Colonic mucosa (tissue), 4 donors: ENCODE measurements around the gene ARHGEF39. TPM values are rescaled to one million over a fixed set of nuclear protein-coding genes. Genes with fewer than 3 reads are reported as not detected.

Experiments
- DNase-seq: peaks from one replicate; pipeline ENCODE4 v3.0.0-alpha.2; 2020
- H3K27ac ChIP-seq: fragments of 200-600 bp; one replicate; pipeline ENCODE4 v1.8.0; 2021
- H3K27me3 ChIP-seq: fragments of 200-600 bp; one replicate; pipeline ENCODE4 v1.8.0; 2021
- H3K36me3 ChIP-seq: fragments of 200-600 bp; one replicate; pipeline ENCODE4 v1.8.0; 2021
- H3K4me1 ChIP-seq: fragments of 200-600 bp; one replicate; pipeline ENCODE4 v1.8.0; 2021; ENCODE audit warnings: mild to moderate bottlenecking
- H3K4me3 ChIP-seq: fragments of 200-600 bp; one replicate; pipeline ENCODE4 v1.8.0; 2021
- H3K9ac ChIP-seq, 2 donors: one replicate each; pipeline ENCODE4 v1.7.0; 2013; ENCODE audit warnings: control low read depth in 2 of 2, low read depth in 2 of 2, low read length in 2 of 2
- H3K9me3 ChIP-seq: fragments of 200-600 bp; one replicate; pipeline ENCODE4 v1.8.0; 2021
- intact Hi-C: fragments of 100-400 bp; cut with DNase I; formaldehyde crosslinking; loops from one replicate; pipeline ENCODE4 v1.14.1; 2022
- total RNA-seq, 2 donors: library from RNA; stranded (reverse); fragmentation: NEBNext Ultra II Directional in 1 of 2; extraction: Animal tissue kit (Norgen Biotek cat#: 25700) in 1 of 2; gene quantifications; one replicate each; pipeline ENCODE4 v1.2.1, GENCODE V29; 2021
- TF ChIP-seq, protein P1 (sequence below): fragments of 200-600 bp; IDR thresholded peaks from one replicate; pipeline ENCODE4 v1.8.0; 2022; ENCODE audit warnings: antibody characterized with exemption, mild to moderate bottlenecking
- donor health status: healthy.
- donor health status: DM: no; HTN: no; CAD: no.
- donor health status: DM: no; HTN: no; CAD: no.

Gene ARHGEF39
- total RNA-seq, 2 donors from 2014 or later = 7.3 to 34.0 TPM

DNA sequence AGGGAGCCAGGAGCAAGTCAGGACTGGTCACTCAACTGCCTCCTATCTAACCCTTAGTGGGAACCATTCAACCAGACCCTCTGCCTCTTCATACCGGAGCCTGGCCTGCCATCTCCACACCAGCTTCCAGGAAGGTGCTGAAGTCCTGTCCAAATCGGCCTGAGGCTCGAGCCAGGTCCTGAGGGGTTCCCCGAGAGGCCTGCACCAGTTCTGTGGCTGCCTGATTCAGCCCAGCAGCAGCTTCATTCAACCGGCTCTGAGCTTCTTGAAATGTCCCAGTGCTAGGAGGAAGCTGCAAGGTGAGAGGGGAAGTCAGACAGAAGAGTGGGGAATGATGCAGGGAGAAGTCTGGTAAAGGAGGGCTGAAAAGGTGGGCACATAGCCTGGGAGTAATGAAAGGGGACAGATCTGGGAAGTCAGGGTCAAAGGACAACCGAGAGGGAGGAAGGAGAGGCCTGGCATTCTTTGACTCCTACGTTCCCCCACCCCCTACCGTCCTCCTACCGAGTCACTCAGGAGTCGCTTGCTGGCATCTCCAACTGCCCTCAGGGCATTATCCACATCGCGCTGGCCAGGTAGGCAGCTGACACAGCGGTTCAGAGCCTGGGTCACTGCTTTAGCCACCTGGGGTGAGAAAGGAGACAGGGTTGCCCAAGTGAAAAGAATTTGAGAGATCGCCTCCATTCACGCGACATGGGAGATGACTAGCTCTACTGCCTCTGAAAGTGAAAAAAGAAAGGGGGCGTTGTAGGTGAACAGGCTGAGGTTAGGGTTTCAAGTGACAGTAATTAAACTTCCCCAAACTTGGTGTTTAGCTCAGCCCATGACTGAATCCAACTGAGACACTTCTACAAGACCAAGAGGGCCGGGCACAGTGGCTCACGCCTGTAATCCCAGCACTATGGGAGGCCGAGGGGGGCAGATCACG lies 46.8 kb upstream of the ARHGEF39 start:
- H3K36me3 ChIP-seq = peaks cover 56% of the 10 kb centered on the region
- TF ChIP-seq, protein P1, sequence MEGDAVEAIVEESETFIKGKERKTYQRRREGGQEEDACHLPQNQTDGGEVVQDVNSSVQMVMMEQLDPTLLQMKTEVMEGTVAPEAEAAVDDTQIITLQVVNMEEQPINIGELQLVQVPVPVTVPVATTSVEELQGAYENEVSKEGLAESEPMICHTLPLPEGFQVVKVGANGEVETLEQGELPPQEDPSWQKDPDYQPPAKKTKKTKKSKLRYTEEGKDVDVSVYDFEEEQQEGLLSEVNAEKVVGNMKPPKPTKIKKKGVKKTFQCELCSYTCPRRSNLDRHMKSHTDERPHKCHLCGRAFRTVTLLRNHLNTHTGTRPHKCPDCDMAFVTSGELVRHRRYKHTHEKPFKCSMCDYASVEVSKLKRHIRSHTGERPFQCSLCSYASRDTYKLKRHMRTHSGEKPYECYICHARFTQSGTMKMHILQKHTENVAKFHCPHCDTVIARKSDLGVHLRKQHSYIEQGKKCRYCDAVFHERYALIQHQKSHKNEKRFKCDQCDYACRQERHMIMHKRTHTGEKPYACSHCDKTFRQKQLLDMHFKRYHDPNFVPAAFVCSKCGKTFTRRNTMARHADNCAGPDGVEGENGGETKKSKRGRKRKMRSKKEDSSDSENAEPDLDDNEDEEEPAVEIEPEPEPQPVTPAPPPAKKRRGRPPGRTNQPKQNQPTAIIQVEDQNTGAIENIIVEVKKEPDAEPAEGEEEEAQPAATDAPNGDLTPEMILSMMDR = no peak
- no peak overlapping the region for H3K4me3 ChIP-seq

DNA sequence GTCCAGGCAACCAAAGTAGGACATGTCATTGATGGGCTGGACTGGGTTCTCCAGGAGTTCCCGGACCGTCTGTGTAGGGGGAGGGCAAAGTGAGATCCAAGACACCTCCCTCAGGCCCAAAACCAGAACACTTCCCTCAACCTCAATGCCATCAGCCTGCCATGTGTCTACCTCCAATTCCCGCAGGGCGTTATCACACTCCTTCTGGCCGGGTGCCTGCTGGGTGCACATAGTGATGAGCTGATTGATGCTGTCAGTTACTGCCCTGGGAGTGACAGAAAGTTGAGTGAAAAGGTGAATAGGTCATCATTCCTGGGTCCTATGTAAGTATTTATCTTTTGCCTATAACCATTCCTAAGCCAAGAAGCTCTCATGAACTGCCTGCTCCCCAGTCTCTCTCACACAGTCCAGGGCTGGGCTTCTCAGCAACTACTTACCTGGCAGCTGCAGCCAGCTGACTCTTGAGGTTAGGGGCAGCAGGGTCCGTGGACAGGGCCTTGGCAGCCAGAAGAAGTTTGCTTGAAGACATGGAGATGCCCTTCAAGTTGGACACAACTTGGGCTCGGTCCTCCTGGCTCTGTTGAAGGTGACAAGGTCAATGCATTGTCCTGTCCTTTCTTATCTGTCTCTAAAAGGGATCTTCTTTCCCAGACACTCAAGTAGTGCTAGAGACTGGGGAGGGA lies 46.0 kb upstream of the ARHGEF39 start:
- peaks cover 64% of the 10 kb centered on the region for H3K36me3 ChIP-seq

More for the DNA sequence above, 46.8 kb upstream of the ARHGEF39 start:
- H3K9ac ChIP-seq = no peak overlapping the region
- no peaks in the 10 kb centered on the region for H3K9me3 ChIP-seq
- H3K27me3 ChIP-seq = no peaks in the 10 kb centered on the region
- intact Hi-C loops = no loop called here
- H3K4me1 ChIP-seq = no peaks in the 10 kb centered on the region
- no peak for DNase-seq
- H3K27ac ChIP-seq = no peak overlapping the region

DNA sequence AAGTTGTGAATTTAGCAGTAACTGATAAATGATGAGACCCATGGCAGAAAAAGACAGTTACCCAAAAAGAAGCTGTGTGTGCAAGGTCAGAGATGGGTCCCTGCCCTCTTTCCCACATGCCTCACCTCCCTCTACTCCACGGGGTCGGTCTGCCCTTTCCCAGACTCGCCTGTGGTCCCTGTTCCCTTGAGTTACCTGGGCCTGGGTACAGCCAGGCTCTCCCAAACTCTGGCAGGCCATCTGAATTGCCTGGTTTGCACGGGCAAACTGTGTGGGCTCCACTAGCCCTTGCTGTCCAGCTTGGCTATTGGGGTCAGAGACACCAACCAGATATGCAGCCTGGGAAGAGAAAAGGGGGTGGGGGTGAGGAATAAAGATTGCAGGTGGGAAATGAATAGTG lies 43.2 kb upstream of the ARHGEF39 start:
- TF ChIP-seq, protein P1 = no peak
- no peak overlapping the region for H3K9ac ChIP-seq
- H3K4me3 ChIP-seq = no peak overlapping the region
- peaks cover 62% of the 10 kb centered on the region for H3K36me3 ChIP-seq
- intact Hi-C loops = no loop called here
- no peaks in the 10 kb centered on the region for H3K9me3 ChIP-seq
- no peaks in the 10 kb centered on the region for H3K27me3 ChIP-seq
- no peak overlapping the region for H3K27ac ChIP-seq
- no peak for DNase-seq
- no peaks in the 10 kb centered on the region for H3K4me1 ChIP-seq

More for the DNA sequence above, 46.0 kb upstream of the ARHGEF39 start:
- H3K9ac ChIP-seq = no peak overlapping the region
- no peak for DNase-seq
- no peaks in the 10 kb centered on the region for H3K9me3 ChIP-seq
- no peaks in the 10 kb centered on the region for H3K27me3 ChIP-seq
- intact Hi-C loops = no loop called here
- H3K4me3 ChIP-seq = no peak overlapping the region
- no peak overlapping the region for H3K27ac ChIP-seq
- no peaks in the 10 kb centered on the region for H3K4me1 ChIP-seq
- TF ChIP-seq, protein P1 = no peak

DNA sequence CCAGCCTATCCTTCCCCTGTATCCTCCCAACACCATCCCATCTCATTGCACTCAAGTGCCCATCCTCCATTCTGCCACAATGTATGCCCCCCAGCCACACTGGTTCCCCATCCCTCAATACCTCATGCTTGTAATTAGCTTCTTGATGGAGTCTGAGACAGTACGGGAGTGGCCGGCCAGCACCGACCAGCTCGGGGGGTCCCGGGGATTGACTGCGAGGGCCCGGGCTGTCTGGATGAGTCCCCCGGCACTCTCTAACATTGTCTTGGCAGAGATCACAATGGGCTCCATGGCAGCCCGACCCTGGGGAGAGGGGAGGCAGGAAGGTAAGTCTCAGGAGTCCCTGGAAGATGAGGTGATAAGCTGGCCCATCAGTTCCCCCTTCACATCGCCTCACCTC lies 42.0 kb upstream of the ARHGEF39 start:
- Histone ChIP-seq H3K9me3 (no peaks in the 10 kb centered on the region), H3K9ac (no peak overlapping the region), H3K36me3 (peaks cover 65% of the 10 kb centered on the region), H3K27me3 (no peaks in the 10 kb centered on the region), H3K4me3 (no peak overlapping the region), H3K4me1 (no peaks in the 10 kb centered on the region), H3K27ac (no peak overlapping the region)
- DNase-seq = no peak
- intact Hi-C loops = no loop called here
- TF ChIP-seq, protein P1 = no peak

DNA sequence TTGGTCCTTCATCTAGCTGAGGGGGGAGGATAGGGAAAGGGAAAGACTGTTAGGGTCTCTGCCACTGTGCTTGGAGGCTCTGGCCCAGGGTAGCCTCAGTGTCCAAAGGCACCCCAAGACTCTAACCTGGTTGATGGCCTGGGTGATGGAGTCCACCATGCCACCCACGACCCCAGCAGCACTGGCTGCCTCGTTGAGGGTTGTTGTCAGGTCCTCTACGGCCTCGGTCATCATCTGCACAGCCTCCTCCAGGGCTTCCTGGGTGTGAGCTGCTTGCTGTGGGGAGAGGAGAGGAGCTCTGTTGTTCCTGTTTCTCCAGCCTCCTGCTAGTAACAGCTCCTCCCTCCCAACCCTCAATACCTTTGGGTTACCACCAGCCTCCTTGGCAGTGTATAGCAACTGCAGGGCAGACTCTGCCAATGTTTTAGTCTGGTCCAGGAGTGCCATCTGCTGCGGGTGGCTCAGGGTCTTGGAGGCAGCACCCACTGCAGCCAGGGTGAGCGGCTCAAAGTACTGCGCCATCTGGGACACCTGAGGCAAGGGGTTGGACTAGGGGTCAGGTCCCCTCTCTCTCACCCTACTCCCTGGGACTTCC lies 40.9 kb upstream of the ARHGEF39 start:
- DNase-seq = no peak
- TF ChIP-seq, protein P1 = no peak
- Histone ChIP-seq H3K27me3 (no peaks in the 10 kb centered on the region), H3K4me3 (no peak overlapping the region), H3K27ac (no peak overlapping the region), H3K36me3 (peaks cover 66% of the 10 kb centered on the region), H3K9me3 (no peaks in the 10 kb centered on the region), H3K9ac (no peak overlapping the region), H3K4me1 (no peaks in the 10 kb centered on the region)
- intact Hi-C loops = no loop called here
